Erythroblast (primary cell): ENCODE results near the gene FGD1.

ENCODE experiments used
- GATA1 ChIP-seq: IDR thresholded peaks from 2 replicates; pipeline ENCODE4 v1.6.1; 2011; ENCODE audit warnings: low read depth, mild to moderate bottlenecking, control low read depth, low read length, moderate library complexity
- POLR2A ChIP-seq: IDR thresholded peaks from 2 replicates; pipeline ENCODE4 v1.6.1; 2011; ENCODE audit warnings: mild to moderate bottlenecking, low read length

- no peak for TF ChIP-seq POLR2A
- TF ChIP-seq GATA1: no peak
Observed at GRCh38 chrX:54447461-54447860, 48.6 kb downstream of the FGD1 start.
